HuH-7.5 (cell line): ENCODE data around the gene UGT1A6.
"Not testable (repeated sequence)": the region's sequence is repeated elsewhere in the genome, so short reads cannot be mapped to it uniquely, and the experiment has no call there.

Experiments
- DNase-seq: peaks from one replicate; pipeline ENCODE4 v3.0.0; 2011; ENCODE audit warnings: low spot score

Gene UGT1A6

DNA sequence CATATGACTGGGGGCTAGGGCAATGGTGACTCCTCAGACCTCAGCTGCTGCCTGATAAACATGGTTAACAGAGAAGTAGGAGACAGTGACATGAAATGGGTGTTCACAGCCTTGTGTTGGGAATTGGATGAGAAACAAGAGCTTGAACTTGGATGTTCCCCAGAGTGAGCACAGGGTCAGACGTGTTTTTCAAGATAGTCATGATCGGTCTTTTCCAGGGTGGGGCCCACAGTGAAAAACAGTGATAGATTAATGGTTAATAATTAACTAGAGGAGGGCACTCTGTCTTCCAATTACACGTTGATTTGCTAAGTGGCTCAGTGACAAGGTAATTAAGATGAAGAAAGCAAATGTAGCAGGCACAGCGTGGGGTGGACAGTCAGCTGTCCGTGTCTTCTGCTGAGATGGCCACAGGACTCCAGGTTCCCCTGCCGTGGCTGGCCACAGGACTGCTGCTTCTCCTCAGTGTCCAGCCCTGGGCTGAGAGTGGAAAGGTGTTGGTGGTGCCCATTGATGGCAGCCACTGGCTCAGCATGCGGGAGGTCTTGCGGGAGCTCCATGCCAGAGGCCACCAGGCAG lies 36.1 kb downstream of the UGT1A6 start, which contains the start of gene UGT1A3:
Gene UGT1A3 (plus strand): TSS at position 320 of the 579 bp plus-strand sequence. CDS start 85 bp downstream, at position 405.
- DNase-seq: no peak

GRCh38 chr2:233736868-233737653 lies 44.4 kb downstream of the UGT1A6 start:
- not testable (repeated sequence) for DNase-seq

DNA sequence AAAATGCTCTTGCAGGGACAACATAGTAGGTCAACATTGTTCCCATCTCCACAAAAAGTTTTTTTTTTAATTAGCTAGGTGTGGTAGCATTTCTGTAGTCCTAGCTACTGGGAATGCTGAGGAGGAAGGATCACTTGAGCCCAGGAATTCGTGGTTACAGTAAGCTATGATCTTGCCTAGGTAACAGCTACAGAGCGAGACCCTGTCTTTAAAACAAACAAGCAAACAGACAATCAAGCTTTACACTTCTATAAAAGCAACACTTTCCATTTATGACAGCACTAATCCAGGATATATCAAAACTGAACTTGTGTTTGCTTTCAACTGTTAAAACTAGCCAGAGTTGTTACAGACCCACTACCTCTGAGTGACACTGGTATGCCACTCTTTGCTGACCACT lies 48.2 kb downstream of the UGT1A6 start:
- no peak for DNase-seq

GRCh38 chr2:233743464-233744259 lies 51.0 kb downstream of the UGT1A6 start:
- no peak for DNase-seq

GRCh38 chr2:233745073-233745755 lies 52.5 kb downstream of the UGT1A6 start:
- peak; percentile 49 for DNase-seq

DNA sequence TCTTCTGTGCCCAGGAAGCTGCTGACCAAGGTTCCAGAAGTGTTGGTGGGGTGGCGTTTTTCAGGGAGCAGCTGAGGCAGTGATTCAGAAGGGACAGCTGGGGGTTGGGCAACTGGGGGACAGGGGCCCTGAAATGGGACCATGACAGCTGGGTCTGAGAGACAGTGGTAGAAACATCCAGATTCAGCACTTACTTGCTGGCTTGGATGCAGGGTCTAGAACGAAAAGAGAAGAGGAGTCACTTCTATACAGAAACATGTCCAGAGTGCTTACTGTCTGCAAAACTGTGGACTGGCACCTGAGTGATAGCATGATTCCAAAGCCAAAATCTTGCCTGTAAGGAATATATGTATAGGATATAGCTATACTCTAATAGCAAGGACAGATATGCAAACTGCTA lies 53.1 kb downstream of the UGT1A6 start:
- DNase-seq: not testable (repeated sequence)

DNA sequence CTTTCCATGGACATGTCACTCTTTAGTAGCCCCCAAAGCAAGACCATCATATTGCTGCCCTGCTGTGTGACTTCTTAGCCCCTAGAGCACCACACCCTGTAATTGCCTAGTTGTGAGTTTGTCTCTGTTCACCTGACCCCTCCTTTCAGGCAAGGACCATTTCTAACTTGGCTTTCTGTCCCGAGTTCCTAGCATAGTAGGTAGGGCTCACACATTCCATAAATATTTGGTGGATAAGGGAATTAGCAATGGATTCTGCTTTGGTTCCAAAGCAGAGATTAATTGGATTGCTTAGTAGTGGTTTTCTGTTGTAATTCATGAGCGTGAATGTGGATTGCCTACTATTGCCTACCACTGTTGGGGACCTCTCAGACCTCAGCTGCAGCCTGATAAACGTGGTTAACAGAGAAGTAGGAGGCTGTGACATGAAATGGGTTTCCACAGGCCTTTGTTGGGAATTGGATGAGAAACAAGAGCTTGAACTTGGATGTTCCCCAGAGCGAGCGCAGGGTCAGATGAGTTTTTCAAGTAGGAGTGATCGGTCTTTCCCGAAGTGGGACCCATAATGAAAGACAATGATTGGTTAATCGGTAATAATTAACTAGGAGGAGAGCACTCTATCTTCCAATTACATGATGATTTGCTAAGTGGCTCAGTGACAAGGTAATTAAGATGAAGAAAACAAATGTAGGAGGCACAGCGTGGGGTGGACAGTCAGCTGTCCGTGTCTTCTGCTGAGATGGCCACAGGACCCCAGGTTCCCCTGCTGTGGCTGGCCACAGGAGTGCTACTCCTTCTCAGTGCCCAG lies 54.0 kb downstream of the UGT1A6 start:
- no peak for DNase-seq

DNA sequence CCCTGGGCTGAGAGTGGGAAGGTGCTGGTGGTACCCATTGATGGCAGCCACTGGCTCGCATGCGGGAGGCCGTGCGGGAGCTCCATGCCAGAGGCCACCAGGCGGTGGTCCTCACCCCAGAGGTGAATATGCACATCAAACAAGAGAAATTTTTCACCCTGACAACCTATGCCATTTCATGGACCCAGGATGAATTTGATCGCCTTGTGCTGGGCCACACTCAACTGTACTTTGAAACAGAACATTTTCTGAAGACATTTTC lies 54.5 kb downstream of the UGT1A6 start:
- no peak for DNase-seq

GRCh38 chr2:233750689-233751088 lies 58.0 kb downstream of the UGT1A6 start:
- not testable (repeated sequence) for DNase-seq

DNA sequence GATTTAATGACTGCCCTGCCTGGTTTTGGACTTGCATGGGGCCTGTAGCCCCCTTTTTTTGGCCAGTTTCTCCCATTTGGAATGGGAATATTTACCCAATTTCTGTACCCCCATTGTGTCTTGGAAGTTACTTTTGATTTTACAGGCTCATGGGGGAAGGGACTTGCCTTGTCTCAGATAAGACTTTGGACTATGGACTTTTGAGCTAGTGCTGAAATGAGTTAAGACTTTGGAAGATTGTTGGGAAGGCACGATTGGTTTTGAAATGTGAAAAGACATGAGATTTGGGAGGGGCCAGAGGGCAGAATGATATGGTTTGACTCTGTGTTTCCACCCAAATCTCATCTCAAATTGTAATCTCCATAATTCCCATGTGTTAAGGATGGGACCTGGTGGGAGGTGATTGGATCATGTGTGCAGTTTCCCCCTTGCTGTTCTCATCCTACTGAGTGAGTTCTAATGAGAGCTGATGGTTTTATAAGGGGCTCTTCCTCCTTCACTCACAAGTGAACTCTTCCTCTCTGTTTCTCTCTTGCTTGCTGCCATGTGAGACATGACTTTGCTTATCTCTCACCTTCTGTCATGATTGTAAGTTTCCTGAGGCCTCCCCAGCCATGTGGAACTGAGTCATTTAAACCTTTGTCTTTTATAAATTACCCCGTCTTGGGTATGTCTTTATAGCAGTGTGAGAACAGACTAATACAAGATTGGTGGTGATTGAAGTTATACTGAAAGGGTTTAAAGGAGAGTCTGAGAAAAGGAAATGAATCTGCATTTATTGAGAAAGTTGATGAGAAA lies 58.7 kb downstream of the UGT1A6 start:
- DNase-seq: not testable (repeated sequence)

GRCh38 chr2:233754872-233755611 lies 62.4 kb downstream of the UGT1A6 start:
- no peak for DNase-seq

- peak; percentile 70 for DNase-seq
Measured at GRCh38 chr2:233756429-233757081, 63.9 kb downstream of the UGT1A6 start.

- no peak for DNase-seq
Measured at GRCh38 chr2:233758141-233758540, 65.5 kb downstream of the UGT1A6 start.

- DNase-seq: no peak
Measured at GRCh38 chr2:233758849-233759248, 66.2 kb downstream of the UGT1A6 start.

DNA sequence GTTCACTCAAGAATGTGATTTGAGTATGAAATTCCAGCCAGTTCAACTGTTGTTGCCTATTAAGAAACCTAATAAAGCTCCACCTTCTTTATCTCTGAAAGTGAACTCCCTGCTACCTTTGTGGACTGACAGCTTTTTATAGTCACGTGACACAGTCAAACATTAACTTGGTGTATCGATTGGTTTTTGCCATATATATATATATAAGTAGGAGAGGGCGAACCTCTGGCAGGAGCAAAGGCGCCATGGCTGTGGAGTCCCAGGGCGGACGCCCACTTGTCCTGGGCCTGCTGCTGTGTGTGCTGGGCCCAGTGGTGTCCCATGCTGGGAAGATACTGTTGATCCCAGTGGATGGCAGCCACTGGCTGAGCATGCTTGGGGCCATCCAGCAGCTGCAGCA lies 67.4 kb downstream of the UGT1A6 start, which contains the start of gene UGT1A1:
Gene UGT1A1 (plus strand): TSS at position 228 of the 400 bp plus-strand sequence. CDS start 18 bp downstream, at position 246.
- DNase-seq: peak; percentile 35

GRCh38 chr2:233761040-233761769 lies 68.5 kb downstream of the UGT1A6 start:
- DNase-seq: no peak

- no peak for DNase-seq
Measured at GRCh38 chr2:233764264-233764663, 71.6 kb downstream of the UGT1A6 start.

DNA sequence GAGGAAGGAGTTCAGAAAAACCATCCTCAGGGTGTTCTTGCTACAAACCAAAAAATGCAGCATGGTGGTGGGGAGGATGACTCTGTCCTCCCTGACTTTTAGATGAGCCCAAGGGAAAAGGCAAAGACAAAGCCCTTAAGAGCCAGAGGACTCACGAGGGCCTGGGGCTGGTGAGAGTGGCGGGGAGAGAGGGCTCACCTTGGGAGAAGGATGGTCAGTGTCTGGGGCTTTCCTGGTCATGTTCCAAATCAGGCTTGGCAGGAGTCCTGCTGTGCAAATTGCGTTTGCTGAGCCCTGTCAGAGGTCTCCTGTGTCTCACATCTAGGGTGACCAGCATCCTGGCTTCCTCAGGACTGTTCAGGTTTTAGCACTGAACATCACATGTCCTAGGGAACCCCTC lies 72.1 kb downstream of the UGT1A6 start:
- no peak for DNase-seq

GRCh38 chr2:233766416-233766815 lies 73.7 kb downstream of the UGT1A6 start:
- DNase-seq: no peak
